Measurements from ENCODE around the gene GHRHR. TPM values are rescaled to one million over a fixed set of nuclear protein-coding genes. Genes with fewer than 3 reads are reported as not detected.
A peak's percentile ranks its signal among the peaks of the same experiment; 100 is the strongest.

GHRHR gene
- total and polyA plus RNA-seq, 7 donors, result 0.03 to 0.16 TPM; not detected in 5

GRCh38 chr7:30936650-30937245, 27.0 kb upstream of the GHRHR start:
- H3K36me3 ChIP-seq (ENCODE audit: insufficient read depth in 1 of 2, low read depth in 1 of 2), result no peaks in the 10 kb centered on the region
- H3K4me1 ChIP-seq, result peaks cover 3% of the 10 kb centered on the region
- DNase-seq (no peak), ATAC-seq (no peak)
- no peak for TF ChIP-seq CTCF (IDR thresholded peaks at IDR 0.05)
- intact Hi-C loops (cut with DNase I), result no loop called here
- no peak overlapping the region for H3K27ac ChIP-seq
- no peaks in the 10 kb centered on the region for H3K9me3 ChIP-seq
- H3K27me3 ChIP-seq (ENCODE audit: insufficient read depth in 3 of 3, low read length in 2 of 3), result no peaks in the 10 kb centered on the region
- no peak overlapping the region for H3K4me3 ChIP-seq

GRCh38 chr7:30937416-30937815, 26.3 kb upstream of the GHRHR start:
- H3K4me1 ChIP-seq, result no peaks in the 10 kb centered on the region
- no peak overlapping the region for H3K27ac ChIP-seq
- ATAC-seq (no peak), DNase-seq (no peak)
- no peaks in the 10 kb centered on the region for H3K36me3 ChIP-seq (ENCODE audit: insufficient read depth in 1 of 2, low read depth in 1 of 2)
- no peaks in the 10 kb centered on the region for H3K27me3 ChIP-seq (ENCODE audit: insufficient read depth in 3 of 3, low read length in 2 of 3)
- TF ChIP-seq CTCF (IDR thresholded peaks at IDR 0.05), result no peak
- WGBS, 3 donors, result 44 to 57% (median 55%) methylated on average over 3 of the region's 3 CpGs
- no peak overlapping the region for H3K4me3 ChIP-seq
- H3K9me3 ChIP-seq, result no peaks in the 10 kb centered on the region
- intact Hi-C loops (cut with DNase I), result no loop called here

DNA sequence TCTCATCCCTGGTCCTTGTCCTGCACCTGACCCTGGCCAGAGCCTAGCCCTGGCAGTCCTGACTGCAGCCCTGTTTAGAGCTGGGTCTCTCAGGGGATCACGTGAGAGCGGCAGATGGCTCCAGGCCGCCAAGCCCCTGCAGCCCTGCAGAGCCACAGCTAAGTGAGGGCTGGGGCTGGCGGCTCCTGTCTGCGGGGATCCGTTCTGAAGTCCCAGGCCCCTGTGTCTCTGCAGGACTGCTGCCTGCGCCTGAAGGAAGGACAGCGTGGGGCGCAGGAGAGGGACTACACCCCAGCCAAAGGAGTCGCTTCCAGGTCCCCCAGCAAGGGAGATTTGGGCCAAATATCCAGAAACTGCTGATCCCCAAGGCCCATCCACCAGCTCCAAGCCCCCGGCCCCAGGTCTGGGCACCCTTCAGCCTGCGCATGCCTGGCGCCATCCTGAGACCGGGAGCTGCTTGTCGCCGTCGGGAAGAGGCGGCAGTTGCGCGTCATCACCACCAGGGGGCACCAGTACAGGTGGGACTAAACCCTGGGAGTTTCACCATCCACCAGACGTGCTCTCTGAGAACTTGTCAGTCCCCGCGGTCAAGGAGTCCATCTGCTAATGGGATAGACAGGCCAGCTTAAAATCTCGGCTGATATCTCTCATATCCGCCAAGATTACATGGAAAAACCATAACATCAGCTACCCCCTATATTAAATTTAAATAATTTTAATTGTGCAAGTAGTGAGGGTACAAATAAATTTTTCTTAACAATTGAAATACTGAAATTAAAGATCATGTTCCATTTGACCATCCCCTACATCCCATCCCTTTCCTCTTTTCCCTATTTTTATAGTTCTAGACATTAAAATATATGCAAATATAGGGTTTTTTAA, 25.1 kb upstream of the GHRHR start:
- H3K4me3 ChIP-seq, result no peak overlapping the region
- intact Hi-C loops (cut with DNase I), result loop anchor here in 1 of 2 donors (2.0 kb wide), 1 partner anchor 184 kb away; no protein-coding TSS in a partner anchor
- peak; percentile 97 for TF ChIP-seq CTCF (IDR thresholded peaks at IDR 0.05)

DNA sequence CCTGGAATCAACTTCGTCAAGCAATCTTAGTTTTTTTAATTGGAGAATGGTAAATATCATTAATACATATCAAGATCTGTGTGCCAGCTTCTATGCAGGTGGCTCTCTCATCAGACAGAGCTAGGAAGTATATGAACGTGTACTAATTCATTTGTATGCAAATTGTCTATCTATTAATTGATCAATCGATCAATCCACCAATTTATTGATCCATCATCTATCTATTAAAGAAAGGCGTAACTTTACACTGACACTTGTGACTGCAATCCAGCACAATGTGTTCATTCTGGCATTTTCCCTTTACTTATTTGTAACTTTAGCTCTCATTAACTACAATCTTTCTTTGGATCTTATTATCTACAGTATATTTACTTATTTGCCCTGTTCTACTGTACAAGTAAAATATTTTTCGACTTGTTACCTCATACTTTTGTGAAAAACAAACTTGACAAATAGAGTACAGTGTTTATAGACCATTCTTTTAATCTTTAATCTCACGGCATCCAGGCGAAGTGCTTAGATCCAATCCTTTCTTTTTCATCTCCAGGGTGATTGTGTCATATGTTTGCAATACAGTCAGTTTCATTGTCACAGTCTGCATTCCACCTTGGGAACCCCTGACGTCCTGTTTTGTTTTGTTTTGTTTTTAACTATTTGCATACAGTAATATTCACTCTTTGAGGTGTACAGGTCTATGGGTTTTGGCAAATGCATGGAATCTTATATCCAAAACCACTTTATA, 22.0 kb upstream of the GHRHR start:
- TF ChIP-seq CTCF (IDR thresholded peaks at IDR 0.05), result no peak
- no peak overlapping the region for H3K27ac ChIP-seq
- no peak for DNase-seq
- no peaks in the 10 kb centered on the region for H3K36me3 ChIP-seq (ENCODE audit: insufficient read depth in 1 of 2, low read depth in 1 of 2)
- intact Hi-C loops (cut with DNase I), result no loop called here
- peaks cover 0 to 9% (median 0%) of the 10 kb centered on the region in 3 donors for H3K27me3 ChIP-seq (ENCODE audit: insufficient read depth in 3 of 3, low read length in 2 of 3)
- H3K4me1 ChIP-seq, result no peaks in the 10 kb centered on the region
- no peak overlapping the region for H3K4me3 ChIP-seq
- no peak for ATAC-seq
- WGBS, 3 donors, result 63 to 68% (median 67%) methylated on average over 8 of the region's 8 CpGs
- H3K9me3 ChIP-seq, result peaks cover 5% of the 10 kb centered on the region

More for the DNA sequence above, 25.1 kb upstream of the GHRHR start:
- ATAC-seq, result peak; percentile 80 to 87 (median 82)
- Histone ChIP-seq H3K9me3 (no peaks in the 10 kb centered on the region), H3K27ac (no peak overlapping the region), H3K36me3 (ENCODE audit: insufficient read depth in 1 of 2, low read depth in 1 of 2) (no peaks in the 10 kb centered on the region), H3K27me3 (ENCODE audit: insufficient read depth in 3 of 3, low read length in 2 of 3) (peaks cover 0 to 6% (median 0%) of the 10 kb centered on the region in 3 donors), H3K4me1 (no peaks in the 10 kb centered on the region)
- DNase-seq, result peak; percentile 77 to 88
- 15 to 18% (median 15%) methylated on average over 24 to 25 of the region's 25 CpGs for WGBS, 3 donors
